C1 segment of cervical spinal cord (tissue), 14 donors: ENCODE measurements around the gene KRTAP1-4.
"Not testable (repeated sequence)": the region's sequence is repeated elsewhere in the genome, so short reads cannot be mapped to it uniquely, and the experiment has no call there.

Experiments used
- DNase-seq, 14 donors: peaks; one replicate each; lab custom pipeline; 2025; lab: John Stamatoyannopoulos, UW

The KRTAP1-4 gene, protein sequence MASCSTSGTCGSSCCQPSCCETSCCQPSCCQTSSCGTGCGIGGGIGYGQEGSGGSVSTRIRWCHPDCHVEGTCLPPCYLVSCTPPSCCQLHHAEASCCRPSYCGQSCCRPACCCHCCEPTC

DNA sequence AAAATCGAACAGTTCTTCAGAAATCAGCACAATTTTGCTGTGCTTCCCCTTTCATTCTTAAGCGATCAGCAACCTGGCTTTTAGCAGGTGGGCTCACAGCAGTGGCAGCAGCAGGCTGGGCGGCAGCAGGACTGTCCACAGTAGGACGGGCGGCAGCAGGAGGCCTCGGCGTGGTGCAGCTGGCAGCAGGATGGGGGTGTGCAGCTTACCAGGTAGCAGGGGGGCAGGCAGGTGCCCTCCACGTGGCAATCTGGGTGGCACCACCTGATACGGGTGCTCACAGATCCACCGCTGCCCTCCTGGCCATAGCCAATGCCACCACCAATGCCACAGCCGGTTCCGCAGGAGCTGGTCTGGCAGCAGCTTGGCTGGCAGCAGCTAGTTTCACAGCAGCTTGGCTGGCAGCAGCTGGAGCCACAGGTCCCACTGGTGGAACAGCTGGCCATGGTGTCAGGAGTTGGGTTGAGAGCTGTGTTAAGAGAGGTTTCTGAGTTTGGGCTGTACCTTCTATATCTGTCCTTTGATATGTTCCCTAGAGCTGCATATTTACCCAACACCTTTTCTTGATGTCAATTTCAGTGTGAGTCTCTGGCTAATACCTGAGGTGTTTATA lies at the start of gene KRTAP1-4:
KRTAP1-4 (minus strand) TSS at position 563 of the 613 bp plus-strand sequence; CDS start at position 446, 117 bp downstream.
- no peak for DNase-seq

- DNase-seq: no peak
These were observed 46.8 kb upstream of the KRTAP1-4 start for GRCh38 chr17:41076788-41077187.

DNA sequence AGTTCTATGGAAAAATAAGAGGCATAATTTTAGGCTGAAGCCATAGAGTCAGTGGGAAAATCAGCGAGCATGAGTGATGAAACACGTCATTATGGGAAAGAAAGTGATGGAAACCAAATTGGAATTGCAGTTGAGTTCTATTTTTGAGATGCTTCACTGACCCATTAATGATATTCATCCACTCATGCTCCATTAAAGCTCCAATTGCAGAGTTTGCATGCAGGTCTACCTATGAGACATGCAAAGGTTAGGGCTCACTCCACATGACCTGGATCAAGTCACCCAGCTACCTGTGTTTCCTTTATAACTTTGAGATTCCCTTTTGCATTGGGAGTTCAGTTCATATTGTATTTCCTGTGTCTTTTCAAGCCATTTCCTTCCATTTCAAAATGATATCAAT lies 43.7 kb upstream of the KRTAP1-4 start:
- DNase-seq: no peak

GRCh38 chr17:41071606-41072360 lies 41.8 kb upstream of the KRTAP1-4 start:
- no peak for DNase-seq

DNA sequence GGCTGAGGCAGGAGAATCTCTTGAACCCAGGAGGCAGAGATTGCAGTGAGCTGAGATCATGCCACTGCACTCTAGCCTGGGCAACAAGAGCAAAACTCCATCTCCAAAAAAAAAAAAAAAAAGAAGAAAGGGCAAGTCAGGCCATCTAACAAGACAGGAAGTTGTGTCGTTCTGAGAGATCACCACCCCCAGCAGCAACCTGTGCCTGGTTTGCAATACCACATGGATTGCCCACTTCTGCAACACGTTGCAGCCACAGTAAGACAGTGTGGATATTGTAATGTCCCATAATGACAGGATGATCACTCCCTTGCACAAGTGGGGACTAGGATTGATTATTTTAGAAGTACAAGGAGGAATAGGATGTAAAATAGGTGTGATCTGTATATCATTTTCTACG lies 39.0 kb upstream of the KRTAP1-4 start:
- DNase-seq: no peak

DNA sequence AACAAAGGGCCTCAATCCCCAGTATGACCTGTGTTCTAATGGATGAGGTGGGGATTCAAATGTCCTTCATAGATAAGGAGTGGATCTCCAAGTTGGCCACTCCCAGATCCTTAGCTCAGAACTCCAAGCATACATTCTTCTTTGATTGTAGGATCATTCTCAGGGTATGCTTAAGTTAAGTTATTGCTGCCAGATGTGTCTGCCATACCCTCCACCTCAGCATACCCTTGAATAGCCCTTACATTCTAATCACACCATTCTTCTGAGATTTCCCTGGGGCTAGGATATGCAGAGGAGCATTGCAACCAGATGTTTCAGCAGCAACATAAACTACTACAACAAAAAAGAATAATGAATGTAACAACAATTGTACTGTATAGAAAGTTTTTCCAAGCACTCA lies 37.3 kb upstream of the KRTAP1-4 start:
- DNase-seq: no peak

GRCh38 chr17:41065829-41066624 lies 36.0 kb upstream of the KRTAP1-4 start, which contains the start of gene KRTAP2-4:
KRTAP2-4 (minus strand) TSS chr17:41065879; CDS start chr17:41065845, 34 bp downstream.
- DNase-seq: no peak

DNA sequence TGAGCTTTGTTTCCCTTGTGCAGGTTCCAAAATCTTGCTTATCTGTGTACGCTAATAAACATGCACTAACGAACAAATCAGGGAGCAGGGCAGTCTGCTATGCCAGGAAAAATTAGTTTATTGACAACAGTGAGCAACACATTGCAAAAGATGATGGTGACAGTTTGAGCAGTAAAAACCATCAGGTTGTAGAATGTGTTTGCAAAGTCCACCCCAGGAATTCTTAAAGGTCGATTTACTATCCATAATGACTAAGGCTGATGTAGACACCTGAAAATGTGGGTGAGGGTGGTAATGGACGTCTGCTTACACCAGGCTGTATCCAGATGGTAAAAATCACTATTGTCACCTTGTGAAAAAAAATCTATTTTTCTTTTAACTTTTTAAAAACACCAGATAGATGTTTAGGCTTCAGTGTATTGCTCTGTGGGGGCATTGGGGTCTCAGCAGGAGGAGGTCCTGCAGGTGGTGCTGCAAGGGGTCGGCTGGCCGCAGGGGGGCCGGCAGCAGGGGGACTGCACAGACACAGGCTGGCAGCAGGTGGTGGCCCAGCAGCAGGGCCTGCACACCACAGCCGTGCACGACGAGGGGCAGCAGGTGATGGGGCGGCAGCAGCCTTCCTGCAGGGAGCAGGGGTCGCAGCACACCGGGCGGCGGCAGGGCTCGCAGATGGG lies 35.2 kb upstream of the KRTAP1-4 start:
- not testable (repeated sequence) for DNase-seq

GRCh38 chr17:41064301-41064700 lies 34.3 kb upstream of the KRTAP1-4 start:
- DNase-seq: no peak

- DNase-seq: no peak
These were observed 33.5 kb upstream of the KRTAP1-4 start for GRCh38 chr17:41063449-41063848.

- no peak for DNase-seq
These were observed 32.0 kb upstream of the KRTAP1-4 start for GRCh38 chr17:41061964-41062363.

DNA sequence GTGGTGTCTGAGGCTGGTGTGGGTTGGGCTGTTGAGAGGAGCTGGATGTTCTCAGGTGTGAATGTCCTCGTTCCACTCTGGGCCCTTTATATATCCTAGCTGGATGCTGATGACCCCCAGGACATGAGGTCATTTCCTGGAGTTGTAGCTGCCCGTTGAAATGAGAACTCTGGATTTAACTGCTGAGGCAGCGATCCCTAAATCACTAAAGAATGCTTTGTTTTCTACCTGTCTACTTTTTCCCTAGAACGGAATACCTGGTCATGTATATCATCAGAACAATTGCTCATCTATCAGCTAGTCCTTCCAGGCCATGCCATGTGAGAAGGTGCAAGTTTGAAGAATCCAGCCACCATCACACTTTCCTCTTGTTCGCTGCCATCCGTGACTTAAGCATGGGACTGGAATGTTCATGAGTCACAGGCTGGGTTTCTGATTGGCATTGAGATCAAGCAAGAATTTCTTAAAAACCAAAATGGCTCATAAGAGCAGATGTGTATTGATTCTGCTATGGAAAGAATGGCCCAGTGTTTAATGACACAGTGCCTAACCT lies 30.1 kb upstream of the KRTAP1-4 start, which contains the start of gene KRTAP2-3:
KRTAP2-3 (minus strand) TSS at position 63 of the 553 bp plus-strand sequence. CDS start 64 bp downstream, outside the sequence.
- no peak for DNase-seq

- DNase-seq: not testable (repeated sequence)
These were observed 29.5 kb upstream of the KRTAP1-4 start for GRCh38 chr17:41059276-41060051.

GRCh38 chr17:41058741-41059140 lies 28.7 kb upstream of the KRTAP1-4 start:
- no peak for DNase-seq

DNA sequence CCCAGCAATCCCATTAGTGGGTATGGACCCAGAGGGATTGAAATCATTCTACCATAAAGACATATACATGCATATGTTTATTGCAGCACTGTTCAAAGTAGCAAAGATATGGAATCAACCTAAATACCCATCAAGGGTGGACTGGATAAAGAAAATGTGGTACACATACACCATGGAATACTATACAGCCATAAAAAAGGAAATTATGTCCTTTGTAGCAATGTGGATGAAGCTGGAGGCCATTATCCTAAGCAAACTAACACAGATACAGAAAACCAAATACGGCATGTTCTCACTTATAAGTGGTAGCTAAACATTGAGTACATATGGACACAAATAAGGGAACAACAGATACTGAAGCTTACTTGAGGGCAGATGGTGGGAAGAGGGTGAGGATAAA lies 27.6 kb upstream of the KRTAP1-4 start:
- no peak for DNase-seq

DNA sequence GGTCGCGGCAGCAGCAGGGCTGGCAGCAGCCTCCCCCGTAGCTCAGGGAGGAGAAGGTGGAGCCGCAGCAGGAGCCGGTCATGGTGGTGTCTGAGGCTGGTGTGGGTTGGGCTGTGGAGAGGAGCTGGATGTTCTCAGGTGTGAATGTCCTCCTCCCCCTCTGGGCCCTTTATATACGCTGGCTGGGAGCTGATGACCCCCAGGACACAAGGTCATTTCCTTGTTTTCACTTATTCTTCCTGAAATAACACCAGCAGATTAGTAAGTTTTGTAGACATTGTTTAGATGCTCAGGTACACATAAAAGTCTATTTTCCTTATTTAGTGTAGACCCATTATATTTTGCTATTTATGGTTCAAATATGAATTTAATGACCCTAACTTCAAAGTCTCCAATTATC lies 25.1 kb upstream of the KRTAP1-4 start, which contains the start of gene KRTAP2-2:
KRTAP2-2 (minus strand) TSS at position 101 of the 400 bp plus-strand sequence; CDS start at position 82, 19 bp downstream.
- not testable (repeated sequence) for DNase-seq

DNA sequence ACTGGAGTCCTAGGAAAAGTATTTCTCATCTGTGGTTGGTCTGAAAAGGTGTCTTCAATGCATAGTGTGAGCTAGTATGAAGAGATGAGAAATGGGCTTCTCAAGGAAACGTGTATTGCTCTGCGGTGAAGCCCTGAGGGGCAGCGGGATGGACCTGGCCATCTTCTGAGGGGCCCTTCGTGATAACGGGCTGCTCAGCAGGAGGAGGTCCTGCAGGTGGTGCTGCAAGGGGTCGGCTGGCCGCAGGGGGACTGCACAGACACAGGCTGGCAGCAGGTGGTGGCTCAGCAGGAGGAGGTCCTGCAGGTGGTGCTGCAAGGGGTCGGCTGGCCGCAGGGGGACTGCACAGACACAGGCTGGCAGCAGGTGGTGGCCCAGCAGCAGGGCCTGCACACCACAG lies 24.6 kb upstream of the KRTAP1-4 start:
- not testable (repeated sequence) for DNase-seq

GRCh38 chr17:41054025-41054424 lies 24.0 kb upstream of the KRTAP1-4 start:
- DNase-seq: no peak

GRCh38 chr17:41052566-41052965 lies 22.6 kb upstream of the KRTAP1-4 start:
- DNase-seq: no peak

DNA sequence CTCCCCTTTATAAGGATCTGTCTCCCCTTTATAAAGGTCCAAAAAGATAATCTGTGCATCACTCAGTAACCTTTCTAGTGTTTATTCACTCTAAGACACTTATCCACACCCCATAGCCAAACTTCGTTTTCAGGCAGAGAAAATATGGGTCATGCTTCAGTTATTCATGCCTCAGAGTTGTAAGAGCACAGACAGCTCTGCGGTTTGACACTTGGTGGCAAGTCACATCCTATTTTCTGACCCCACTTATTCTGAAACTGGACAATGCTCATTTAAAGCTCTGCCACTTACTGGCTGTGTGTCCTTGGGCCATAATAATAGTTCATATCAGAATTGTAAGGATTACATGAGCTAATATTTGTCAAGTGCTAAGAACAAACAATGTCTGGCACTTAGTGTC lies 19.1 kb upstream of the KRTAP1-4 start:
- DNase-seq: no peak
